Measurements from ENCODE around the gene ECSIT. TPM values are rescaled to one million over a fixed set of nuclear protein-coding genes. Genes with fewer than 3 reads are reported as not detected.

ECSIT gene
- 25.8 and 32.9 TPM in 2 replicates for total RNA-seq

GRCh38 chr19:11528551-11529341 is at the start of gene ECSIT:
TSS of gene ECSIT (minus strand) at chr19:11529134. CDS start at chr19:11519170, 9,964 bp downstream.

GRCh38 chr19:11577451-11578257 is 48.7 kb upstream of the ECSIT start, which contains the start of gene ACP5:
TSS of gene ACP5 (minus strand) at chr19:11577645. CDS start at chr19:11577317, 328 bp downstream.

GRCh38 chr19:11558881-11559828 is 30.2 kb upstream of the ECSIT start, which contains the start of gene ELOF1:
TSS of gene ELOF1 (minus strand) at chr19:11559230. CDS start at chr19:11554347, 4,883 bp downstream.

GRCh38 chr19:11538232-11539036 is 9.5 kb upstream of the ECSIT start, which contains the start of gene CNN1:
TSS of gene CNN1 (plus strand) at chr19:11538851. CDS start at chr19:11538928, 77 bp downstream.

GRCh38 chr19:11505504-11506100 is 23.3 kb downstream of the ECSIT start, which contains the start of gene ZNF653:
TSS of gene ZNF653 (minus strand) at chr19:11505839. CDS start at chr19:11505786, 53 bp downstream.

GRCh38 chr19:11480715-11481533 is 48.0 kb downstream of the ECSIT start, which contains the start of gene ELAVL3:
TSS of gene ELAVL3 (minus strand) at chr19:11481046. CDS start at chr19:11480608, 438 bp downstream.

Other genes with a start within 250 kb of the ECSIT start
- not detected in 2 replicates for gene TSPAN16, start 233.0 kb downstream of the ECSIT start, total RNA-seq
- 37.6 and 82.1 TPM in 2 replicates for gene RAB3D, start 189.5 kb downstream of the ECSIT start, total RNA-seq
- 64.3 and 79.8 TPM in 2 replicates for gene TMEM205, start 182.9 kb downstream of the ECSIT start, total RNA-seq
- gene CCDC159, start 182.6 kb downstream of the ECSIT start, total RNA-seq: 6.6 and 9.6 TPM in 2 replicates
- gene PLPPR2, start 173.7 kb downstream of the ECSIT start, total RNA-seq: 3.4 and 10.8 TPM in 2 replicates
- 0.57 and 1.1 TPM in 2 replicates for gene SWSAP1, start 154.5 kb downstream of the ECSIT start, total RNA-seq
- gene EPOR, start 144.8 kb downstream of the ECSIT start, total RNA-seq: 5.7 and 5.8 TPM in 2 replicates
- gene RGL3, start 109.8 kb downstream of the ECSIT start, total RNA-seq: 0.16 and 2.9 TPM in 2 replicates
- gene ODAD3, start 94.0 kb downstream of the ECSIT start, total RNA-seq: under 0.01 and 0.13 TPM in 2 replicates
- gene PRKCSH, start 93.5 kb downstream of the ECSIT start, total RNA-seq: 102 and 189 TPM in 2 replicates
- not detected in 2 replicates for gene ELAVL3, start 48.1 kb downstream of the ECSIT start, total RNA-seq
- gene ZNF653, start 23.3 kb downstream of the ECSIT start, total RNA-seq: 3.6 and 5.8 TPM in 2 replicates
- 0.63 and 1.9 TPM in 2 replicates for gene CNN1, start 9.7 kb upstream of the ECSIT start, total RNA-seq
- gene ELOF1, start 30.1 kb upstream of the ECSIT start, total RNA-seq: 13.3 and 14.2 TPM in 2 replicates
- gene ACP5, start 48.5 kb upstream of the ECSIT start, total RNA-seq: 0.19 TPM in 1 of 2 replicates, not detected in the other
- 13.0 and 22.9 TPM in 2 replicates for gene ZNF627, start 68.3 kb upstream of the ECSIT start, total RNA-seq
- gene ZNF823, start 209.8 kb upstream of the ECSIT start, total RNA-seq: 7.8 and 13.2 TPM in 2 replicates
- 6.5 and 9.0 TPM in 2 replicates for gene ZNF441, start 237.9 kb upstream of the ECSIT start, total RNA-seq

All from bladder microvascular endothelial cell (primary cell).